ENCODE measurements around the gene VWF. TPM values are rescaled to one million over a fixed set of nuclear protein-coding genes. Genes with fewer than 3 reads are reported as not detected.
A peak's percentile ranks its signal among the peaks of the same experiment; 100 is the strongest.

VWF gene
- total and polyA plus RNA-seq, 2 of the 4 experiments (the other 2 are of a cell fraction) = under 0.01 to 0.09 TPM

GRCh38 chr12:6167327-6168280, 43.1 kb upstream of the VWF start:
- peak; percentile 84 for ATAC-seq (ENCODE audit: low read depth)
- peak overlapping the region; percentile 90 for H2AK9ac ChIP-seq (replicated peaks; ENCODE audit: low read depth, low read length, poor library complexity)
- no TSS peak for BruUV-seq (replicated peaks)
- no peaks in the 10 kb centered on the region for H3K79me1 ChIP-seq (ENCODE audit: low read depth in 1 of 2, low read length in 2 of 2)
- peak overlapping the region; percentile 93 for H4K5ac ChIP-seq (ENCODE audit: low read depth, low read length)
- intact Hi-C loops (cut with micrococcal nuclease) = no loop called here
- H4K91ac ChIP-seq (ENCODE audit: insufficient read depth, low read depth, low read length) = peak overlapping the region; percentile 97
- in situ Hi-C loops (cut with MboI; ENCODE audit: low sequenced_read_pairs) = no loop called here
- H3K27me3 ChIP-seq (ENCODE audit: control insufficient read depth, insufficient read depth, low read length) = no peaks in the 10 kb centered on the region
- dilution Hi-C loops (cut with HindIII; ENCODE audit: low sequenced_read_pairs, unreplicated experiment) = no loop called here
- H3K9me3 ChIP-seq (ENCODE audit: control insufficient read depth, insufficient read depth, low read length) = no peaks in the 10 kb centered on the region
- peak overlapping the region; percentile 82 to 98 for H4K8ac ChIP-seq (ENCODE audit: low read depth in 2 of 2, low read length in 2 of 2)
- H3K4me2 ChIP-seq (ENCODE audit: low read depth, low read length) = peak overlapping the region; percentile 80
- H3K36me3 ChIP-seq (ENCODE audit: control insufficient read depth, insufficient read depth, low read length) = no peaks in the 10 kb centered on the region
- H3K14ac ChIP-seq (replicated peaks; ENCODE audit: low read depth, low read length) = peak overlapping the region; percentile 96
- peak overlapping the region; percentile 90 for H2AFZ ChIP-seq (replicated peaks; ENCODE audit: low read length, poor library complexity)
- peak; percentile 99 for DNase-seq
- peak overlapping the region; percentile 99 for H2BK15ac ChIP-seq (ENCODE audit: low read depth, low read length)
- ChIA-PET CTCF (interaction anchor here (1.5 kb wide), 1 partner anchor 111 kb away, joined by 3 read pairs; no protein-coding TSS in a partner anchor), POLR2A (ENCODE audit: unreplicated experiment) (no interaction called here)
- H3K56ac ChIP-seq (ENCODE audit: extremely low read depth, insufficient read depth, low read length) = peak overlapping the region; percentile 95
- 0 out of 2 replicates have a peak, but pooled peaks cover 4% of the 10 kb centered on the region for H4K20me1 ChIP-seq (ENCODE audit: insufficient read depth, low read length)
- H2BK5ac ChIP-seq (ENCODE audit: low read depth, low read length, poor library complexity, severe bottlenecking) = peak overlapping the region; percentile 99
- H3K4me3 ChIP-seq (ENCODE audit: insufficient read depth, low read depth, low read length) = peak overlapping the region; percentile 2; the same call in 1 of the 2 replicates
- H2AK5ac ChIP-seq (ENCODE audit: low read depth, low read length) = peak overlapping the region; percentile 98
- H3K4me1 ChIP-seq (ENCODE audit: control insufficient read depth, insufficient read depth, low read length) = peaks cover 9% of the 10 kb centered on the region
- H3K23ac ChIP-seq (ENCODE audit: low read depth, low read length) = peak overlapping the region; percentile 97
- H3K9me1 ChIP-seq (ENCODE audit: insufficient read depth, low read length) = peaks cover 7% of the 10 kb centered on the region; the same call in 1 of the 2 replicates
- H2BK120ac ChIP-seq (ENCODE audit: low read depth, low read length) = peak overlapping the region; percentile 98
- peak overlapping the region; percentile 88 for H3K27ac ChIP-seq (ENCODE audit: insufficient read depth, low read length)
- TF ChIP-seq BHLHE40 (IDR thresholded peaks at IDR 0.05; ENCODE audit: low read depth, low read length) (peak; percentile 83), MAFK (IDR thresholded peaks at IDR 0.05; ENCODE audit: low read depth, low read length) (no peak), CHD1 (IDR thresholded peaks at IDR 0.05; ENCODE audit: low read depth, low read length) (no peak), RAD21 (IDR thresholded peaks at IDR 0.05; ENCODE audit: low read length) (peak; percentile 4; the same call in 1 of the 2 replicates), POLR2A (IDR thresholded peaks at IDR 0.05; ENCODE audit: low read depth, low read length) (peak; percentile 46; the same call in 1 of the 2 replicates), MAZ (IDR thresholded peaks at IDR 0.05; ENCODE audit: borderline replicate concordance, low read depth, low read length) (peak; percentile 13; the same call in 1 of the 2 replicates), MXI1 (IDR thresholded peaks at IDR 0.05; ENCODE audit: borderline replicate concordance, low read depth, low read length) (no peak), RCOR1 (IDR thresholded peaks at IDR 0.05; ENCODE audit: insufficient replicate concordance, low read length) (peak; percentile 96), CEBPB (IDR thresholded peaks at IDR 0.05; ENCODE audit: low read depth, low read length) (peak; percentile 53), RFX5 (IDR thresholded peaks at IDR 0.05; ENCODE audit: low read depth, low read length) (no peak), FOS (IDR thresholded peaks at IDR 0.05; ENCODE audit: low read depth, low read length) (peak; percentile 99)
- TF ChIP-seq, protein P1, sequence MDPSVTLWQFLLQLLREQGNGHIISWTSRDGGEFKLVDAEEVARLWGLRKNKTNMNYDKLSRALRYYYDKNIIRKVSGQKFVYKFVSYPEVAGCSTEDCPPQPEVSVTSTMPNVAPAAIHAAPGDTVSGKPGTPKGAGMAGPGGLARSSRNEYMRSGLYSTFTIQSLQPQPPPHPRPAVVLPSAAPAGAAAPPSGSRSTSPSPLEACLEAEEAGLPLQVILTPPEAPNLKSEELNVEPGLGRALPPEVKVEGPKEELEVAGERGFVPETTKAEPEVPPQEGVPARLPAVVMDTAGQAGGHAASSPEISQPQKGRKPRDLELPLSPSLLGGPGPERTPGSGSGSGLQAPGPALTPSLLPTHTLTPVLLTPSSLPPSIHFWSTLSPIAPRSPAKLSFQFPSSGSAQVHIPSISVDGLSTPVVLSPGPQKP (IDR thresholded peaks at IDR 0.05; ENCODE audit: borderline replicate concordance, low read depth, low read length) = no peak
- TF ChIP-seq, protein P2, sequence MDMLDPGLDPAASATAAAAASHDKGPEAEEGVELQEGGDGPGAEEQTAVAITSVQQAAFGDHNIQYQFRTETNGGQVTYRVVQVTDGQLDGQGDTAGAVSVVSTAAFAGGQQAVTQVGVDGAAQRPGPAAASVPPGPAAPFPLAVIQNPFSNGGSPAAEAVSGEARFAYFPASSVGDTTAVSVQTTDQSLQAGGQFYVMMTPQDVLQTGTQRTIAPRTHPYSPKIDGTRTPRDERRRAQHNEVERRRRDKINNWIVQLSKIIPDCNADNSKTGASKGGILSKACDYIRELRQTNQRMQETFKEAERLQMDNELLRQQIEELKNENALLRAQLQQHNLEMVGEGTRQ (IDR thresholded peaks at IDR 0.05; ENCODE audit: low read depth, low read length) = no peak
- peak overlapping the region; percentile 94 for H3K18ac ChIP-seq (ENCODE audit: low read depth, low read length)
- 0% methylated on average over 1 of the region's 17 CpGs; no CpG with 5 or more reads in 1 of the 2 experiments for WGBS, 2 experiments (ENCODE audit: extremely low coverage in 2 of 2, insufficient read length in 1 of 2)
- peak overlapping the region; percentile 24 for H3K9ac ChIP-seq (ENCODE audit: low read depth, low read length)
- H2BK20ac ChIP-seq (ENCODE audit: low read depth, low read length) = peak overlapping the region; percentile 98
- H3K4ac ChIP-seq (ENCODE audit: low read depth, low read length) = peak overlapping the region; percentile 97

All from IMR-90 (cell line).